ENCODE results near the gene RFX2.

- TF ChIP-seq CTCF (IDR thresholded peaks at IDR 0.05; ENCODE audit: low read depth, low read length, poor library complexity, severe bottlenecking) (no peak), EZH2phosphoT487 (IDR thresholded peaks at IDR 0.05; ENCODE audit: borderline replicate concordance, low read length) (no peak)
Measured at GRCh38 chr19:6132482-6132881, 22.2 kb upstream of the RFX2 start.

Measured in DOHH2 (cell line).